NCI-H526 (cell line): Measurements from ENCODE around the gene ST13.
"Not testable (repeated sequence)": the region's sequence is repeated elsewhere in the genome, so short reads cannot be mapped to it uniquely, and the experiment has no call there.

Source experiments
- DNase-seq, 2 experiments: peaks; one replicate each; lab custom pipeline; 2025; lab: John Stamatoyannopoulos, UW

Gene ST13

GRCh38 chr22:40856513-40857308 lies at the start of gene ST13, which contains the start of gene XPNPEP3:
TSS of gene ST13 (minus strand) at chr22:40856639. CDS start at chr22:40856540, 99 bp downstream.
TSS of gene XPNPEP3 (plus strand) at chr22:40857148. CDS start at chr22:40857182, 34 bp downstream.
- DNase-seq: peak; percentile 91 to 96

- DNase-seq: no peak
These were observed 47.7 kb upstream of the ST13 start for GRCh38 chr22:40904101-40904500.

- DNase-seq: peak; percentile 39 to 68
These were observed 42.5 kb upstream of the ST13 start for GRCh38 chr22:40898850-40899357.

GRCh38 chr22:40894417-40894816 lies 38.0 kb upstream of the ST13 start:
- DNase-seq: no peak

GRCh38 chr22:40890881-40891280 lies 34.4 kb upstream of the ST13 start:
- DNase-seq: no peak

GRCh38 chr22:40889116-40889515 lies 32.7 kb upstream of the ST13 start:
- DNase-seq: no peak

- no peak for DNase-seq
These were observed 22.5 kb upstream of the ST13 start for GRCh38 chr22:40878922-40879321.

GRCh38 chr22:40877488-40877887 lies 21.0 kb upstream of the ST13 start:
- DNase-seq: no peak

GRCh38 chr22:40876907-40877306 lies 20.5 kb upstream of the ST13 start:
- DNase-seq: no peak

GRCh38 chr22:40875111-40875510 lies 18.7 kb upstream of the ST13 start:
- no peak for DNase-seq

- DNase-seq: no peak
These were observed 17.6 kb upstream of the ST13 start for GRCh38 chr22:40874016-40874415.

GRCh38 chr22:40868379-40868778 lies 11.9 kb upstream of the ST13 start:
- not testable (repeated sequence) for DNase-seq

- DNase-seq: no peak
These were observed 10.7 kb upstream of the ST13 start for GRCh38 chr22:40867109-40867508.

- no peak for DNase-seq
These were observed 6.1 kb upstream of the ST13 start for GRCh38 chr22:40862537-40862936.

GRCh38 chr22:40862013-40862412 lies 5.6 kb upstream of the ST13 start, which contains the start of gene DNAJB7:
TSS of gene DNAJB7 (minus strand) at chr22:40862113. CDS start at chr22:40861994, 119 bp downstream.
- no peak for DNase-seq

- DNase-seq: no peak
These were observed 943 bp upstream of the ST13 start for GRCh38 chr22:40857309-40857855.

- peak in 1 of 2 experiments; percentile 41 for DNase-seq
These were observed 393 bp downstream of the ST13 start for GRCh38 chr22:40855979-40856512.

- DNase-seq: peak in 1 of 2 experiments; percentile 11
These were observed 1.1 kb downstream of the ST13 start for GRCh38 chr22:40855071-40855978.

GRCh38 chr22:40853961-40854360 lies 2.5 kb downstream of the ST13 start:
- DNase-seq: no peak

GRCh38 chr22:40853333-40853732 lies 3.1 kb downstream of the ST13 start:
- no peak for DNase-seq

GRCh38 chr22:40845816-40846215 lies 10.6 kb downstream of the ST13 start:
- DNase-seq: not testable (repeated sequence)

- DNase-seq: no peak
These were observed 11.5 kb downstream of the ST13 start for GRCh38 chr22:40844951-40845350.
